Stimulated activated CD4-positive, alpha-beta T cell treated with anti-CD3 and anti-CD28 coated beads, TNF-alpha, amount 100 ng/mL, for 4 hours (primary cell): Measurements from ENCODE around the gene FCSK.
A peak's percentile ranks its signal among the peaks of the same experiment; 100 is the strongest.

Source experiments
- DNase-seq, 3 experiments: peaks; one replicate each; pipeline ENCODE4 v3.0.0-alpha.2; 2020; ENCODE audit warnings: low read depth in 3 of 3

The FCSK gene

DNA sequence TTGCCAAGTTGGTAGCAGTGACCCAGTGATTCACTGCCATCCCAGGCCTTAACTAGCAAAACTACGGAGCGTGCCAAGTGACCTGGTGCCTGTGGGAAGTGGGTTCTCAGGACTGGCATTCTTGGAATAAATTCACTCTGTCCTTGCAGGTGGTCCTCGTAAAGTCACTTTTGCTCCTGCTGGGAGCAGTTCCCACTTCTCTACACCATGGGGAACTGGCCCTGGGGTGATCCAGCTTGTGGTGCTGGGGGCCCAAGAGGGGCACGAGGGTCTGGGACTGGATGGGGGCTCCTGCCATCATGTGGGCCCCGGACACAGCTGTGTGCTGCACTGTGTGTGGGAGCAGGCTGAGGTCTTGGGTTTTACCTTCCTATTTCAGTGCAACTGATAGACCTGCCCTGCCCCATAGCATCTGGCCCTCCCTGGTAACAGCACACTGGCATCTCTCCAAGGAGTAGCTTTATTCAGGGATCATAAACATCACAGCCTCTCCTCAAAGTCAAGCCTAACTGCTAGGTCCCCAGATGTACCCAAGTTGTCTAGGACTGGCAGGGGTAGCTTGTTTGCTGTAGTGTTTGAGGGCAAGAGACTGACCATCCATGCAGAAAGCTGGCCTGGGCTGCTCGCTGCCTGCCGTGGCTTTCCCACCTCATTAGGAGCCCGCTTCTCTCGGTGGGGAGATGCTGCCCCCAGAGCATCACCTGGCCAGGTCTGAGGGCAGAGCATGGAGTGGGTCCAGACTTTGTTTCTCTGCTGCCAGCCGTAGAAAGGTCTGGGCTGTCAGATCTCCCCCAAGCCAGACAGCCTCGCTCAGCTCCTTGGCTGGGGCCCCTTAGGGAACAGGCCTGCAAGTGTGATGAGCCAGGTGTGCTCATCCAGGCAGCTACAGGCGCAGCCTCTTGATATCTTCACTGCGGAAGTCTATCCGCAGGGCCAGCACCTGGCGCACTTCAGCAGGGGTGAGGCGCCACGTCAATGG, 26.0 kb downstream of the FCSK start:
- no peak for DNase-seq

DNA sequence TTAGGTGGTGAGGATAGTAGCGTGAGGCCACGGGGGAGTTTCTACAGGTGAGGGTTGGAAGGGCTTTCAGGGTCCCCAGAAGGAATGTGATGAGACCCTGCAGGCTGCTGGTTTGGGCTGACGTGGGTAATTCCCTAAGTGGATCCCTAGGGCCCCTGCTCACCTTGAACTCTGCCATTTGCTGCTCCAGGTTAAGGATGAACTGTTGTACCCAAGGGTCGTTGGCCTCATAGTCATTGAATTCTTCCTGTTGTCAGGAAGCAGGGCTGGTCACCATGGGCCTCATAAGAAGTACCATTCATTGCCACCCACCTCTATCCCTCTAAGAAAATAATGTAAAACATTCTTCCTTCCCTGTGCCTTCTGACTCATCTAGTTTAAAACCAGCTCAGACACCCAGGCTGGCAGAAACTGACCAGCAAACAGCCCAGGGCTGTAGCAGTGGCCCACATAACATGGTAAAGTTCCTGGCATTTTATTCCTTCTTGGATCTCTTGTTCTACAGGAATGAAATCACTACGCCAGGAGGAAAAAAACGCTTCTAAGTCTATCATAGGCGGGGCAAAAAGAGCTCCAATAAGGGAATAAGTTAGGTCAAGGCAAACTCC, 27.6 kb downstream of the FCSK start:
- DNase-seq, result no peak

DNA sequence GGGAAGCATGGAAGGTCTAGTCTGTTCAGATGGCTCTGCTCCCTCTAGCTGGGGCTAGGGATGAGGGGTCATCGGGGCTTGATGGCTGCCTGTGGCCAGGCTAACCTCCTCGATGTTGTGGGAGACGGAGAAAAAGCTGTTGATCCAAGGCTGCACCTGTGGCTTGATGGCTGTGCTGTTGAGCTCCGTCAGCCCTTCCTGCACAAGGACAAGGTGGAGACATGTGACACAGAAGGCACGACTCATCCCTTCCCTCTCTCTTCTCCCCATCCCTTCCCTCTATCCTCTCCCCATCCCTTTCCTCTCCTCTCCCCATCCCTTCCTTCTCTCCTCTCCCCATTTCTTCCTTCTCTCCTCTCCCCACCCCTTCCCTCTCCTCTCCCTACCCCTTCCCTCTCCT, 28.2 kb downstream of the FCSK start:
- no peak for DNase-seq

DNA sequence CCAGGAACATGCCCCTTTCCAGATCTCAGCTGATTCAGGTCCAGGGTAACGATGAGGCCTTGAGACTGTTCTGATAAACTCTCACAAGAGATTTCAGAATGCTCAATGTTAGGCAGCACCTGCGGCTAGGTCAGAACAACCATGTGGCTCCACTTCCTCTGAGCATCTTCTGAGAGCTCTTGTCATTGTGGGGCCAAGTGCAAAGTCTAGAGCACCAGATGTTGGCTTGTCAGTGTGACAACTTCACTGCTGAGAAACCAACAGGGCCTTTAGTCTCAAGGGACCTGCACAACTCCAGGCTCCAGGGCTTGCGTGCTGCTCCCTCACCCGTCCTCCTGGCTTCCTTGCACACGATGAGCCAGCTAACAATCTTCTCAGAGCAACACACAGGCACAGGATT, 29.0 kb downstream of the FCSK start:
- no peak for DNase-seq

DNA sequence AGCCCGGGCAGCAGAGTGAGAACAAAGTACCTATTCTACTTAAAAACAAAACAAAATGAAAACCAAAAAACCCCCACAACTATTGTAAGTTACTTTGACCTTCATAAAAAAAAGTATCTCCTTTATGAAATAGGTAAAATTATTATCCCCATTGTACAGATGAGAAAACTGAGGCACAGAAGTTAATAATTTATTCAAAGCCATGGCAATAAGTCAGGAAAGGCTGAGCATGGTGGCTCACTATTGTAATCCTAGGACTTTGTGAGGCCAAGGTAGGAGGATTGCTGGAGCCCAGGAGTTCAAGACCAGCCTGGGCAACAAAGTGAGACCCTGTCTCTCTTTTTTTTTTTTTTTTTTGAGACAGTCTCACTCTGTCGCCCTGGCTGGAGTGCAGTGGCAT, 30.5 kb downstream of the FCSK start:
- no peak for DNase-seq

- DNase-seq, result no peak
Observed at GRCh38 chr16:70490261-70490660, 35.9 kb downstream of the FCSK start.

- DNase-seq, result no peak
Observed at GRCh38 chr16:70493802-70494201, 39.4 kb downstream of the FCSK start.

GRCh38 chr16:70494202-70494770, 39.9 kb downstream of the FCSK start:
- DNase-seq, result no peak

- DNase-seq, result no peak
Observed at GRCh38 chr16:70494777-70495176, 40.4 kb downstream of the FCSK start.

DNA sequence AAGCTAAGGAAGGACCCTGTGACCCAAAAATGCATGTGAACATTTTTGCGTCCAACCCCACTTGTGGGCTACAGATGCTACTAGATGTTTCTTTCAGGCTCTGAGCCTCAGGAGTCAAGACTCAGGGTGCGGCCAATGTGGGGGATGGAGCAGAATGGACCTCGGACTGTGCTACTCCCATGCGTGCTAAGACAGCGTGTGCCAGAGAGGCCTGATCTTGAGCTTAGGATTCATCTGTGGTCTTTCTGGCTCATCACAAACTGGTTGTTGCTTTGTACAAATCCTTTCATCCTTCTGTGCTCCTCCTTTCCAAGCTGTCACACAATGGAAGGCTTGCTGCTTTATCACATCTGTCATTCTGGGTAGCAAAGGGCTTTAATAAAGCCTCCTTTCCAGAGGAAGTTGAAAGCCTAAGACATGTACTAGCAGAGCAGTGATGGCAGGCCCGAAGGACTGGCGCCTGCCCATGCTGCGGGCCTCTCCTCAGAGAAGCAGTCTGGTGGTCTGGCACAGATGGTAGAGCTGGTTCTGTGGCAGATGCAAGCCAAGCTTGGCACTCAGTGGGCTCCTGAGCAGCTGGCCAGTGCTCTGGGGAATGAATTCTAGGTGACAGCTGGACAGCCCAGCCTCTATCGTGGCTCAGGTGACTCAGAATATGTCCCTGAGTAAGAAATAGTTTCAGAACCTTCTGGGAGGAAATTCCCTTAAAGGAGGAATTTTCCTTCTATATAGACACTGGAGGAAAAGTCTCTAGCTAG, 41.2 kb downstream of the FCSK start:
- DNase-seq, result no peak

- no peak for DNase-seq
Observed at GRCh38 chr16:70496513-70496912, 42.1 kb downstream of the FCSK start.

DNA sequence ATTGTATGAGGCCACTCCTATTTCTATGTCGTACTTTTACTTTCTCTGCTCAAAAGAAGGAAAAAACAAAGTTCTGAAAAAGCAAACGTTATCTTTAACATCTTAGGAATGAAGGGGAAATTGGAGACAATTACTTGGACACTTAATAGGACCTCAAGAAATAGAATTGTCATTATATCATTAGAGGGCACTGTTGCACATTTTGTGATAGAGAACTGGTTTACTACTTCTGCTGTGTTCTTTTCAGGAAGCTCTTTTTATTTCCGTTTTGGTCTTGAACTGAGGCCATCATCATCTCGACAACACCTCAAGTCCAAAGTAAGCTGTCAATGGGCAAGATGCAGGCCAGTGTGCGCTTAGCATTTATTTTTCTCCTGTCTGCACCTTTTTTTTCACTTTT, 54.4 kb downstream of the FCSK start:
- no peak for DNase-seq

DNA sequence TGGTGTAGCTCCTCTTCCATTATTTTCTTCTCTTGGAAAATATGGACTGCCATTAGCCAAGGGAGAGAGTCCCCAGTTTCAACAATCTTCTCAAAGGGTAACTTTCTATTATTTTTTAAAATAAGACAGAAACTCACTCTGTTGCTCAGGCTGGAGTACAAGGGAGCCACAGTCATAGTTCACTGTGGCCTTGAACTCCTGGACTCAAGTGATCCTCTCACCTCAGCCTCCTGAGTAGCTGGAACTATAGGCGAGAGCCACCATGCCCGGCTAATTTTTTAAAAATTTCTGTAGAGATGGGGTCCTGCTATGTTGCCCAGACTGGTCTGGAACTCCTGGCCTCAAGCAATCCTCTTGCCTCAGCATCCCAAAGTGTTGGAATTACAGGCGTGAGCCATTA, 55.8 kb downstream of the FCSK start:
- DNase-seq, result no peak

- DNase-seq, result no peak
Observed at GRCh38 chr16:70511833-70512232, 57.4 kb downstream of the FCSK start.

DNA sequence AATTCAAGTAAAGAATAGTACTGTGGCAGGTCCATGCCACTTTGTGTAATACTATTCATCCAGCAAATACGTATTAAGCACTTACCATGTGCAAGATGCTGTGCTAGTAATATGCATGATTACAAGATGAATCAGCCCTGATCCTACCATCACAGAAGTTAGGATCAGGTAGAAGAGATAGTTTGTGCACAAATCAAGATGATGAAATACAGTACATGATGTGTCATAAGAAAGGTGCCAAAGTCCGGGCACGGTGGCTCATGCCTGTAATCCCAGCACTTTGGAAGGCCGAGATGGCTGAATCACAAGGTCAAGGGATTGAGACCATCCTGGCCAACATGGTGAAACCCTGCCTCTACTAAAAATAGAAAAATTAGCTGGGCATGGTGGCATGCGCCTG, 58.1 kb downstream of the FCSK start:
- no peak for DNase-seq

- DNase-seq, result no peak
Observed at GRCh38 chr16:70520612-70521297, 66.4 kb downstream of the FCSK start.

- no peak for DNase-seq
Observed at GRCh38 chr16:70522216-70523075, 68.1 kb downstream of the FCSK start.

GRCh38 chr16:70523076-70523742, 68.8 kb downstream of the FCSK start, which contains the start of gene COG4:
COG4 (minus strand) TSS chr16:70523554; CDS start chr16:70523543, 11 bp downstream.
- peak; percentile 80 to 87 (median 86) for DNase-seq

DNA sequence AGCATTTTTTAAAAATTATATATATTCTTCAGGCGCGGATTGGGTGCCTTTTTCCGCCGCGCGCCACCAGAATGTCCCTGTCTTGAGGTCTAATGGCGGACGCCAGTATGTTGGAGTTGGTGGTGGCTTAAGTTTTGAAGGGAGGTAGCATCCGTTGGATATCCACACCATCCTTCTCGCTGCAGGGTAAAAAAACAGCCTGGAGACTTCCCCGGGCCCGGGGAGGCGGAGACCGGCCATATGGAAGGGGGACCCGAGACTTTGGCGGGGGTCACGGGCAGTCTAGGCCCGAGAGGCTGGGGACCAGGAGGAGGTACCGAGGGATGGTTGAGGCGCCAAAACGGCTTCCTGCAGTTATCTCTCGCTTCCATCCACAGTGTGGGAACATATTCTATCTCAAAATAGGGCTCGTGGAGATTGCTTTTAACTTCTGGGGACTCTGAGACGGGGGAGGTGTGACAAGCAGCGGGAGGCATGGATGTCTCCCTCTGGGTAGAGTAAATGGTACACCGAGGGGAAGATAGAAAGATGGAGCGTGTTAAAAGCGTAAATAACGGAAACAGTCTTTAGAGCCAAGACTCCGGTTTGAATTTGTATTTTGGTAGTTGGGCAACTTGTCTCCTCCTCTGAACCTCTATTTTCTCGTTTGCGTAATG, 69.5 kb downstream of the FCSK start, which contains the start of gene SF3B3:
SF3B3 (plus strand) TSS at position 74 of the 656 bp plus-strand sequence. CDS start 2,841 bp downstream, outside the sequence.
- peak; percentile 49 to 62 (median 54) for DNase-seq
